Endodermal cell (in vitro differentiated cells): ENCODE results near the gene AXIN2. TPM values are rescaled to one million over a fixed set of nuclear protein-coding genes. Genes with fewer than 3 reads are reported as not detected.

Experiments used
- DNase-seq: peaks from one replicate; pipeline ENCODE4 v3.0.0-alpha.2; 2017
- H3K27ac ChIP-seq: 2 replicates; pipeline ENCODE4 v1.5.1; 2013; ENCODE audit warnings: mild to moderate bottlenecking, low read depth, low read length, moderate library complexity
- H3K27me3 ChIP-seq: 2 replicates; pipeline ENCODE4 v1.6.1; 2013; ENCODE audit warnings: mild to moderate bottlenecking, low read length, moderate library complexity; ENCODE audit not compliant: insufficient read depth, control insufficient read depth, poor library complexity, severe bottlenecking
- H3K36me3 ChIP-seq: 2 replicates; pipeline ENCODE4 v1.7.0; 2013; ENCODE audit warnings: mild to moderate bottlenecking, low read length, moderate library complexity; ENCODE audit not compliant: control insufficient read depth, insufficient read depth
- H3K4me1 ChIP-seq: one replicate; pipeline ENCODE4 v1.7.0; 2013; ENCODE audit warnings: low read length; ENCODE audit not compliant: control insufficient read depth, insufficient read depth
- H3K4me3 ChIP-seq: 2 replicates; pipeline ENCODE4 v1.5.1; 2013; ENCODE audit warnings: mild to moderate bottlenecking, low read length, moderate library complexity
- H3K9ac ChIP-seq: 2 replicates; pipeline ENCODE4 v1.6.1; 2013; ENCODE audit warnings: mild to moderate bottlenecking, low read length, moderate library complexity; ENCODE audit not compliant: poor library complexity, severe bottlenecking; ENCODE audit errors: extremely low read depth
- H3K9me3 ChIP-seq: 2 replicates; pipeline ENCODE4 v1.6.1; 2013; ENCODE audit warnings: mild to moderate bottlenecking, low read length, moderate library complexity; ENCODE audit not compliant: control insufficient read depth
- H3K27ac Mint-ChIP-seq: 2 replicates; pipeline ENCODE4 v1.8.0; 2020; ENCODE audit warnings: mixed read lengths
- H3K27me3 Mint-ChIP-seq: 2 replicates; pipeline ENCODE4 v1.8.0; 2021; ENCODE audit warnings: mild to moderate bottlenecking, mixed read lengths; ENCODE audit not compliant: insufficient read depth
- H3K36me3 Mint-ChIP-seq: 2 replicates; pipeline ENCODE4 v1.8.0; 2020; ENCODE audit warnings: low read depth, mixed read lengths
- H3K4me1 Mint-ChIP-seq: 2 replicates; pipeline ENCODE4 v1.8.0; 2020; ENCODE audit warnings: mixed read lengths
- H3K4me3 Mint-ChIP-seq: 2 replicates; pipeline ENCODE4 v1.8.0; 2020; ENCODE audit warnings: mild to moderate bottlenecking, moderate library complexity, mixed read lengths
- H3K9me3 Mint-ChIP-seq: 2 replicates; pipeline ENCODE4 v1.8.0; 2020; ENCODE audit warnings: mild to moderate bottlenecking, mixed read lengths
- CTCF ChIP-seq: fragments of 200-600 bp; sonication (generic); conservative IDR thresholded peaks from 2 replicates; pipeline ENCODE4 v1.5.0; 2021; ENCODE audit warnings: antibody characterized with exemption, mild to moderate bottlenecking
- WGBS, 2 experiments: methylation state at CpG; one replicate each; pipeline versions ENCODE4 v1.1.5 to v1.1.7; 2013; ENCODE audit warnings: missing lambda C conversion rate in 2 of 2, mixed read lengths in 1 of 2; ENCODE audit not compliant: insufficient coverage in 1 of 2, insufficient read length in 1 of 2; 5-methylcytosine and 5-hydroxymethylcytosine counted together
- total RNA-seq, 2 donors: library from RNA; stranded (reverse); fragmentation: NEBNext Ultra II Directional in 1 of 2; extraction: Animal tissue kit (Norgen Biotek cat#: 25700) in 1 of 2; gene quantifications; 2 replicates in 1 of 2; 3 replicates in 1 of 2; pipeline ENCODE4 v1.2.1, GENCODE V29; 2021

The AXIN2 gene
- total RNA-seq, 2 donors from 2014 or later: 40.1 to 53.2 TPM

GRCh38 chr17:65519462-65519861 lies 42.0 kb downstream of the AXIN2 start:
- Histone ChIP-seq H3K4me1 (peaks cover 9% of the 10 kb centered on the region), H3K9ac (no peak overlapping the region), H3K9me3 (no peaks in the 10 kb centered on the region), H3K4me3 (no peak overlapping the region), H3K27ac (peak overlapping the region; percentile 83), H3K36me3 (no peaks in the 10 kb centered on the region), H3K27me3 (no peaks in the 10 kb centered on the region)
- no peak overlapping the region for H3K27ac Mint-ChIP-seq
- peaks cover 37% of the 10 kb centered on the region for H3K4me1 Mint-ChIP-seq
- H3K36me3 Mint-ChIP-seq: no peaks in the 10 kb centered on the region
- DNase-seq: no peak
- no peak for TF ChIP-seq CTCF
- H3K9me3 Mint-ChIP-seq: no peaks in the 10 kb centered on the region
- H3K27me3 Mint-ChIP-seq: peaks cover 5% of the 10 kb centered on the region
- WGBS, 2 experiments: 70 to 82% methylated on average over 3 of the region's 3 CpGs
- H3K4me3 Mint-ChIP-seq: no peak overlapping the region

DNA sequence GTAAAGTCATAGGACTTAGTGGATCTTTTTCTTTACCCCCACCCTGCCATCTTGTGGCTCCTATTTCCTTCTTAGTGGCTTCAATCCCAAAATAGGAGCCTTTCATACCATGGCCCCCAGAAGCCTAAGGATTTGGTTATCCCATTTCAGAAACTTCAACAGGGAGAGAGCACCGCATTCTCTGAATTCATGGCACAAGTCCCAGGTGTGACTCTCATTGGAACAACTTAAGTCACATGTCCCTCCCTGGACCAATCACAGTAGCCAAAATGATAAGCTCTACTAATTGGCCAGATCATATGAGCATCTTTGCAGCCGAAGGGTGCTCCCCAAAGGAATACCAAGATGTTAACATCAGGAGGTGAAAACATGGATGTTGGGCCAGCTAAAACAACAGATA lies 43.2 kb downstream of the AXIN2 start:
- H3K9ac ChIP-seq: no peak overlapping the region
- no peaks in the 10 kb centered on the region for H3K36me3 ChIP-seq
- H3K27me3 ChIP-seq: no peaks in the 10 kb centered on the region
- Mint-ChIP-seq H3K4me3 (no peak overlapping the region), H3K36me3 (no peaks in the 10 kb centered on the region), H3K9me3 (no peaks in the 10 kb centered on the region), H3K27ac (no peak overlapping the region), H3K27me3 (peaks cover 8% of the 10 kb centered on the region), H3K4me1 (peaks cover 27% of the 10 kb centered on the region)
- TF ChIP-seq CTCF: no peak
- no peak for DNase-seq
- WGBS, 2 experiments: 95 to 100% methylated on average over 2 of the region's 2 CpGs
- H3K27ac ChIP-seq: no peak overlapping the region
- H3K4me3 ChIP-seq: no peak overlapping the region
- H3K4me1 ChIP-seq: no peaks in the 10 kb centered on the region
- H3K9me3 ChIP-seq: no peaks in the 10 kb centered on the region

DNA sequence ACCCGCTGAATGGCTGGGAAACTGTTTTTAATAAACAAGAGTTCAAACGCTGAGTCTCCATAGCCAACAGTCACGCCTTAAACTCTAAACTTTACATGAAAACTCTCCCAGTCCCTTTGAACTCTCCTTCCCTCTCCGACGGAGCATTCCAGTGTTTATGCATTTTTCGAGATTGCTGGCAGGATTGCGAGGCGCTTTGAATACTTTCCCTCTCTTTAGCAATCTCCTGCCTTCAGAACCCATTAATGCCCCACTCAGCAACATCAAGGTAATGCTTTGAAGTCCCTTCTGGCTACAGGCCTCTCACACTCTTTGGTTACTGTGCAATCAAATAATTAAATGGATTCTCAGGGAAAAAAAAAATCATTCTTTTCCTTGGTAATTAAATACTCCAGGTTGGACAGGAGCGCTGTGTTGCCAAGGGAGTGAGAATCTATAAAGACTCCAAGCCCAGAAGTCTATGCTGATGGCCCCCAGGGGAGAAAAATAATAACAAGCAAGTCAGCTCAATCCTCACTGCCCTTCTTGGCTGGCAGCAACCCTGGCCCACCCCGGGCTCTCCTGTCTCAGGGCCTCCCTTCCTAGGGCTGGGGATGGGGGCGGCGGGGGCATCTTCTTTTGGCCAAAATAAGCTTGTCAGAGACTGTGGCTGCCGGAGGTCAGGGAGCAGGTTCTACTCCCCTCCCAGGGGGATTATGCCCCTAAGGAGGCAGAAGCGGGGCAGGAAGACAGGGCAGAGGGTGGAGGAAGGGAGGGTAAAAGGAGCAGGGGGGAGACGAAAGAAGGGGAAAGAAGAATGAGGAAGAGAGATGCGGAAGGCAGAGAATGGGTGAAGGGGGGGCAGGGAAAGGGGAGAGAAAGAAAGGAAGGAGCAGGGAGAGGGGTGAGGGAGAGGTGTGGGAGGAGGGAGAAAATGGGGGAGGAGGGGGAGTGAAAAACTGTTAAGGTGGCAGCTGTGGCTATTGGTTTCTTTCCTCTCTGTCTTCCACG lies 45.2 kb downstream of the AXIN2 start:
- H3K27ac Mint-ChIP-seq: no peak overlapping the region
- no peak overlapping the region for H3K4me3 Mint-ChIP-seq
- Histone ChIP-seq H3K36me3 (no peaks in the 10 kb centered on the region), H3K27ac (peak overlapping the region; percentile 87), H3K27me3 (no peaks in the 10 kb centered on the region), H3K9ac (no peak overlapping the region), H3K4me3 (no peak overlapping the region), H3K9me3 (no peaks in the 10 kb centered on the region), H3K4me1 (no peaks in the 10 kb centered on the region)
- H3K36me3 Mint-ChIP-seq: no peaks in the 10 kb centered on the region
- TF ChIP-seq CTCF: no peak
- peaks cover 8% of the 10 kb centered on the region for H3K27me3 Mint-ChIP-seq
- H3K9me3 Mint-ChIP-seq: no peaks in the 10 kb centered on the region
- DNase-seq: peak; percentile 75
- peaks cover 20% of the 10 kb centered on the region for H3K4me1 Mint-ChIP-seq
- WGBS, 2 experiments: 22 to 48% methylated on average over 11 to 17 of the region's 17 CpGs
